GM23338 (cell line): Measurements from ENCODE around the gene TNIP2. TPM values are rescaled to one million over a fixed set of nuclear protein-coding genes. Genes with fewer than 3 reads are reported as not detected.

Source experiments
- ATAC-seq: fragments of 200-7000 bp; cut with Tn5 transposase; 3 replicates; pipeline ENCODE4 v1.9.1; 2020
- DNase-seq: peaks from one replicate; pipeline ENCODE4 v3.0.0-alpha.2; 2015; ENCODE audit warnings: low spot score
- H2AFZ ChIP-seq: fragments of 200-600 bp; sonication (generic); 2 replicates; pipeline ENCODE4 v1.8.0; 2016; ENCODE audit warnings: antibody characterized with exemption, mild to moderate bottlenecking, moderate library complexity
- H3F3A ChIP-seq: fragments of 200-600 bp; sonication (generic); replicated peaks from 2 replicates; pipeline ENCODE4 v1.8.0; 2017; ENCODE audit warnings: antibody characterized with exemption, mixed run types, low read depth
- H3K27ac ChIP-seq: fragments of 200-600 bp; sonication (generic); 2 replicates; pipeline ENCODE4 v1.6.1; 2016; ENCODE audit warnings: low read depth
- H3K27me3 ChIP-seq: fragments of 200-600 bp; sonication (generic); 2 replicates; pipeline ENCODE4 v1.8.0; 2016; ENCODE audit warnings: mild to moderate bottlenecking, mixed run types, moderate library complexity; ENCODE audit not compliant: insufficient read depth
- H3K36me3 ChIP-seq: fragments of 200-600 bp; sonication (generic); 2 replicates; pipeline ENCODE4 v1.8.0; 2016; ENCODE audit warnings: mild to moderate bottlenecking; ENCODE audit not compliant: insufficient read depth
- H3K4me1 ChIP-seq: fragments of 200-600 bp; sonication (generic); 2 replicates; pipeline ENCODE4 v1.8.0; 2016; ENCODE audit warnings: mild to moderate bottlenecking, moderate library complexity; ENCODE audit not compliant: insufficient read depth
- H3K4me2 ChIP-seq: fragments of 200-600 bp; sonication (generic); 2 replicates; pipeline ENCODE4 v1.7.1; 2017; ENCODE audit warnings: mixed run types
- H3K4me3 ChIP-seq: fragments of 200-600 bp; sonication (generic); 2 replicates; pipeline ENCODE4 v1.6.1; 2016; ENCODE audit warnings: mixed run types
- H3K79me2 ChIP-seq: fragments of 200-600 bp; sonication (generic); replicated peaks from 2 replicates; pipeline ENCODE4 v1.8.0; 2017; ENCODE audit warnings: mild to moderate bottlenecking; ENCODE audit not compliant: insufficient read depth
- H3K9me2 ChIP-seq: fragments of 200-600 bp; sonication (generic); 2 replicates; pipeline ENCODE4 v1.8.0; 2017; ENCODE audit not compliant: insufficient read depth
- H4K20me1 ChIP-seq: fragments of 200-600 bp; sonication (generic); replicated peaks from 2 replicates; pipeline ENCODE4 v1.8.0; 2017; ENCODE audit warnings: mild to moderate bottlenecking; ENCODE audit not compliant: insufficient read depth
- H3K27ac Mint-ChIP-seq: 2 replicates; pipeline ENCODE4 v1.8.0; 2020; ENCODE audit warnings: inconsistent platforms, mild to moderate bottlenecking, moderate library complexity, mixed read lengths
- H3K27me3 Mint-ChIP-seq: 3 replicates; pipeline ENCODE4 v1.8.0; 2022; ENCODE audit warnings: low read depth, mild to moderate bottlenecking, moderate library complexity, mixed read lengths, inconsistent platforms; ENCODE audit not compliant: insufficient read depth, poor library complexity
- H3K36me3 Mint-ChIP-seq: 3 replicates; pipeline ENCODE4 v1.8.0; 2021; ENCODE audit warnings: low read depth, mild to moderate bottlenecking, inconsistent platforms, moderate library complexity, mixed read lengths
- H3K4me1 Mint-ChIP-seq: 3 replicates; pipeline ENCODE4 v1.8.0; 2020; ENCODE audit warnings: mild to moderate bottlenecking, inconsistent platforms, mixed read lengths
- H3K4me3 Mint-ChIP-seq: 3 replicates; pipeline ENCODE4 v1.8.0; 2021; ENCODE audit warnings: moderate library complexity, mild to moderate bottlenecking, inconsistent platforms, mixed read lengths
- H3K9me3 Mint-ChIP-seq: 3 replicates; pipeline ENCODE4 v1.8.0; 2020; ENCODE audit warnings: moderate library complexity, mild to moderate bottlenecking, inconsistent platforms, mixed read lengths
- CREB1 ChIP-seq: fragments of 250-450 bp; sonication (Bioruptor Pico); IDR thresholded peaks from 2 replicates; pipeline ENCODE4 v1.5.0; 2020; ENCODE audit warnings: low read depth, mild to moderate bottlenecking, moderate library complexity
- CTCF ChIP-seq, 2 experiments: fragments of 200-600 bp in 1 of 2; sonication (generic) in 1 of 2; conservative IDR thresholded peaks; 2 replicates each; pipeline versions ENCODE4 v1.5.1 to v1.6.1; 2016 to 2017; ENCODE audit warnings: antibody characterized with exemption in 2 of 2, low read depth in 2 of 2, mild to moderate bottlenecking in 2 of 2, moderate library complexity in 1 of 2
- ETS1 ChIP-seq: IDR thresholded peaks from 2 replicates; pipeline ENCODE4 v1.6.1; 2016; ENCODE audit warnings: antibody characterized with exemption
- EZH2 ChIP-seq: fragments of 200-600 bp; sonication (generic); IDR thresholded peaks from one replicate; pipeline ENCODE4 v1.8.0; 2017; ENCODE audit warnings: antibody characterized with exemption, mild to moderate bottlenecking, low read depth; ENCODE audit not compliant: unreplicated experiment
- EZH2phosphoT487 ChIP-seq: fragments of 200-600 bp; sonication (generic); IDR thresholded peaks from one replicate; pipeline ENCODE4 v1.8.1; 2018; ENCODE audit warnings: antibody characterized with exemption; ENCODE audit not compliant: unreplicated experiment
- JUNB ChIP-seq: IDR thresholded peaks from one replicate; pipeline ENCODE4 v1.6.1; 2016; ENCODE audit warnings: antibody characterized with exemption; ENCODE audit not compliant: unreplicated experiment
- NANOG ChIP-seq: IDR thresholded peaks from 2 replicates; pipeline ENCODE4 v1.6.1; 2016; ENCODE audit warnings: antibody characterized with exemption, borderline replicate concordance
- POLR2AphosphoS5 ChIP-seq: IDR thresholded peaks from 2 replicates; pipeline ENCODE4 v1.6.1; 2016; ENCODE audit warnings: antibody characterized with exemption, low read depth
- REST ChIP-seq: IDR thresholded peaks from one replicate; pipeline ENCODE4 v1.6.1; 2018; ENCODE audit warnings: antibody characterized with exemption; ENCODE audit not compliant: unreplicated experiment
- STAT1 ChIP-seq: IDR thresholded peaks from one replicate; pipeline ENCODE4 v1.6.1; 2016; ENCODE audit warnings: antibody characterized with exemption; ENCODE audit not compliant: unreplicated experiment
- ZNF114 ChIP-seq: fragments of 250-450 bp; sonication (Bioruptor Pico); IDR thresholded peaks from 2 replicates; pipeline ENCODE4 v1.5.0; 2020; ENCODE audit warnings: mild to moderate bottlenecking, moderate library complexity
- ZNF331 ChIP-seq: fragments of 250-450 bp; sonication (Bioruptor Pico); IDR thresholded peaks from 2 replicates; pipeline ENCODE4 v1.5.0; 2020; ENCODE audit warnings: low read depth, mild to moderate bottlenecking, moderate library complexity
- ZNF462 ChIP-seq: fragments of 250-450 bp; sonication (Bioruptor Pico); IDR thresholded peaks from 2 replicates; pipeline ENCODE4 v1.5.0; 2020; ENCODE audit warnings: mild to moderate bottlenecking, moderate library complexity
- polyA plus RNA-seq: library from polyadenylated mRNA; unstranded; fragments of >200 nt; fragmentation: Nextera tagmentation; extraction: Ambion mirVana; gene quantifications from 2 replicates; pipeline ENCODE4 v1.2.1, GENCODE V29; 2016
- total RNA-seq: library from RNA; depleted of rRNA; stranded (reverse); fragments of >200 nt; shearing (Covaris generic); gene quantifications from 2 replicates; pipeline ENCODE4 v1.2.3, GENCODE V29; 2014

TNIP2 gene
- total and polyA plus RNA-seq, 2 experiments from 2014 or later: 34.8 to 61.4 TPM

- Histone ChIP-seq H3K4me2 (peak overlapping the region; percentile 81), H3K27ac (no peak overlapping the region)
These were observed 1.0 kb downstream of the TNIP2 start for GRCh38 chr4:2754848-2755819.

More at GRCh38 chr4:2754848-2755819, 1.0 kb downstream of the TNIP2 start:
- Histone ChIP-seq H3K4me1 (peaks cover 6% of the 10 kb centered on the region; the same call in 1 of the 2 replicates), H3K9me2 (no peaks in the 10 kb centered on the region), H3F3A (0 out of 2 replicates have a peak, but pooled peaks cover 4% of the 10 kb centered on the region), H3K36me3 (no peaks in the 10 kb centered on the region), H3K79me2 (peaks cover 32% of the 10 kb centered on the region), H2AFZ (no peak overlapping the region), H3K4me3 (peak overlapping the region; percentile 60), H3K27me3 (no peaks in the 10 kb centered on the region), H4K20me1 (peaks cover 4% of the 10 kb centered on the region; the same call in 1 of the 2 replicates)
- Mint-ChIP-seq H3K4me1 (peaks cover 14% of the 10 kb centered on the region; the same call in 2 of the 3 replicates), H3K27me3 (peaks cover 12% of the 10 kb centered on the region), H3K27ac (no peak overlapping the region), H3K36me3 (peaks cover 3% of the 10 kb centered on the region; the same call in 2 of the 3 replicates), H3K9me3 (no peaks in the 10 kb centered on the region; the same call in 2 of the 3 replicates), H3K4me3 (peak overlapping the region; percentile 67)
- ATAC-seq: no peak
- no peak for TF ChIP-seq ZNF114 (CRISPR knock-in tag)
- TF ChIP-seq ETS1: no peak
- TF ChIP-seq REST: no peak
- no peak for TF ChIP-seq NANOG
- no peak for TF ChIP-seq CREB1 (CRISPR knock-in tag)
- TF ChIP-seq JUNB: no peak
- no peak for TF ChIP-seq EZH2phosphoT487
- TF ChIP-seq CTCF (conservative IDR thresholded peaks at IDR 0.05; ENCODE audit: low read depth in 2 of 2): no peak
- TF ChIP-seq ZNF462: no peak
- no peak for TF ChIP-seq EZH2
- TF ChIP-seq ZNF331 (CRISPR knock-in tag): no peak
- TF ChIP-seq STAT1: no peak
- no peak for TF ChIP-seq POLR2AphosphoS5
- no peak for DNase-seq
